ENCODE results near the gene TRAF3. TPM values are rescaled to one million over a fixed set of nuclear protein-coding genes. Genes with fewer than 3 reads are reported as not detected.

Gene TRAF3
- total and polyA plus RNA-seq, 2 experiments from 2014 or later: 6.3 to 19.7 TPM

DNA sequence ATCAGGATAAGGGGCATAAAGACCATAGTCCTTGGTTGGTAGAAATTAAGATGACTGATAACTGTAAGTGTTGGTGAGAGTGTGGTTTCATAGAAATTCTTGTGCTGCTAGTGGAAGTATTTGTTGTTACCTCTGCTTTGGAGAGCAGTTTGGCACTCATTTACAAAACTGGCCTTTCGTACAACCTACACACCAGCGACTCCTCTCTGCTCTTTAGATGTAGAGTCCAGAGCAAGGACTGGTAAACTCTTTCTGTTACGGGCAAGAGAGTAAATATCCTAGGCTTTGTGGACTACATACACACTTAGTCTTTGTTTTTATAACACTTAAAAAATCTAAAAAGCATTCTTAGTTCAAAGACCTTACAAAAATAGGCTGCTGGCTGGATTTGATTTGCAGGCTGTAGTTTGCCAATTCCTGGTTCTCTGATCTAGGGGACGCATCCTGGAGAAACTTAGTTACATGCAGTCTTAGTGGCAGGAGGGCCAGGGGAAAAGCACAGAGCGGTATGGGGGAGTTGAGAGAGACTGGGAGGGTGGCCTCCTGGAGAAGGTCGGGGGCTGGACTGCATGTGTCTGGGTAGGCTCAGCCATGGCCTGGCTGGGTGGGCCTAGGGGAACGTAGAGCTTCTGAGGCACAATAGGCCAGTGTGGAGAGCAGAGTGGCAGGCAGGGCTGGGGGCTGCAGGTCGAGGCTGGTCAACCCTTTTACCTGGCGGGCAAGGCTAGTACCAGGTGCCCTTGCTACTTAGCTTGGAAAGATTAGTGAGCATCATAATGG, 89.9 kb downstream of the TRAF3 start:
- no peak for TF ChIP-seq CTCF (IDR thresholded peaks at IDR 0.05; ENCODE audit: low read depth, low read length)
- Histone ChIP-seq H3K9me3 (ENCODE audit: low read depth) (no peaks in the 10 kb centered on the region), H3K27ac (no peak overlapping the region), H3K27me3 (no peaks in the 10 kb centered on the region), H3K36me3 (no peaks in the 10 kb centered on the region), H3K4me1 (ENCODE audit: low read depth) (peaks cover 19% of the 10 kb centered on the region), H3K4me3 (no peak overlapping the region)
- no peak for DNase-seq (ENCODE audit: low read depth in 1 of 2, low spot score in 1 of 2)

GRCh38 chr14:102867826-102868580, 90.8 kb downstream of the TRAF3 start:
- no peak overlapping the region for H3K4me3 ChIP-seq
- H3K27ac ChIP-seq: no peak overlapping the region
- no peaks in the 10 kb centered on the region for H3K27me3 ChIP-seq
- no peaks in the 10 kb centered on the region for H3K36me3 ChIP-seq
- no peak for DNase-seq (ENCODE audit: low read depth in 1 of 2, low spot score in 1 of 2)
- H3K4me1 ChIP-seq (ENCODE audit: low read depth): peaks cover 15% of the 10 kb centered on the region
- no peak for TF ChIP-seq CTCF (IDR thresholded peaks at IDR 0.05; ENCODE audit: low read depth, low read length)
- no peaks in the 10 kb centered on the region for H3K9me3 ChIP-seq (ENCODE audit: low read depth)

DNA sequence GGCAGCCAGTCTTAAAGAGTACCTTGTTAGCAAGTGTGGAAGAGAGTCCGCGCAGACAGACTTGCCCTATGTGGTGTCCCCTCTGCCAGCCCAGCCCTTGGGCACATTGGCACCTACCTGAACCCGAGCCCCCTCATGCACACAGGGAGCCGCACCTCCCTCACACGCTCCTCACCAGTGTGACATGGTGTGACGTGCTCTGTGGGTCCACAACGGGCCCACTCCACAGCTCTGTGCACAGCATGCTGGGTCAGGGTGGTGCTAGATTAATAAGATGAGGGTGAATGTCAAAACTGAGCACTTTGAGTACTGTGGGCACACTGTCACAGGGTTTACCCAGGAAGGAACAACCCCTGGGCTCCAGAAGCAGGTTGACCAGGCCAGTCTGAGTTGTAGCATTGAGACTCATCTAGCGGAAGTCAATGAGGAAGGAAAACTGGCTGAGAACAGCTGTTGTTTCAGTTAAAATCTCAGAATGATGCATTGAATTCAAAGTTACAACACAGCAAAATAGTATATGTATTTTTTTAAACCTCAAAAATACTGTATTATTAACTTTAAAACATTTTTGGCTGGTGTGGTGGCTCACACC, 91.8 kb downstream of the TRAF3 start:
- H3K27ac ChIP-seq: no peak overlapping the region
- no peak for DNase-seq (ENCODE audit: low read depth in 1 of 2, low spot score in 1 of 2)
- no peaks in the 10 kb centered on the region for H3K9me3 ChIP-seq (ENCODE audit: low read depth)
- TF ChIP-seq CTCF (IDR thresholded peaks at IDR 0.05; ENCODE audit: low read depth, low read length): no peak
- no peak overlapping the region for H3K4me3 ChIP-seq
- H3K36me3 ChIP-seq: no peaks in the 10 kb centered on the region
- peaks cover 8% of the 10 kb centered on the region for H3K4me1 ChIP-seq (ENCODE audit: low read depth)
- no peaks in the 10 kb centered on the region for H3K27me3 ChIP-seq

GRCh38 chr14:102870246-102870645, 93.0 kb downstream of the TRAF3 start:
- H3K27ac ChIP-seq: no peak overlapping the region
- no peaks in the 10 kb centered on the region for H3K27me3 ChIP-seq
- no peaks in the 10 kb centered on the region for H3K9me3 ChIP-seq (ENCODE audit: low read depth)
- no peak for DNase-seq (ENCODE audit: low read depth in 1 of 2, low spot score in 1 of 2)
- H3K4me1 ChIP-seq (ENCODE audit: low read depth): peaks cover 8% of the 10 kb centered on the region
- TF ChIP-seq CTCF (IDR thresholded peaks at IDR 0.05; ENCODE audit: low read depth, low read length): no peak
- H3K4me3 ChIP-seq: no peak overlapping the region
- no peaks in the 10 kb centered on the region for H3K36me3 ChIP-seq

DNA sequence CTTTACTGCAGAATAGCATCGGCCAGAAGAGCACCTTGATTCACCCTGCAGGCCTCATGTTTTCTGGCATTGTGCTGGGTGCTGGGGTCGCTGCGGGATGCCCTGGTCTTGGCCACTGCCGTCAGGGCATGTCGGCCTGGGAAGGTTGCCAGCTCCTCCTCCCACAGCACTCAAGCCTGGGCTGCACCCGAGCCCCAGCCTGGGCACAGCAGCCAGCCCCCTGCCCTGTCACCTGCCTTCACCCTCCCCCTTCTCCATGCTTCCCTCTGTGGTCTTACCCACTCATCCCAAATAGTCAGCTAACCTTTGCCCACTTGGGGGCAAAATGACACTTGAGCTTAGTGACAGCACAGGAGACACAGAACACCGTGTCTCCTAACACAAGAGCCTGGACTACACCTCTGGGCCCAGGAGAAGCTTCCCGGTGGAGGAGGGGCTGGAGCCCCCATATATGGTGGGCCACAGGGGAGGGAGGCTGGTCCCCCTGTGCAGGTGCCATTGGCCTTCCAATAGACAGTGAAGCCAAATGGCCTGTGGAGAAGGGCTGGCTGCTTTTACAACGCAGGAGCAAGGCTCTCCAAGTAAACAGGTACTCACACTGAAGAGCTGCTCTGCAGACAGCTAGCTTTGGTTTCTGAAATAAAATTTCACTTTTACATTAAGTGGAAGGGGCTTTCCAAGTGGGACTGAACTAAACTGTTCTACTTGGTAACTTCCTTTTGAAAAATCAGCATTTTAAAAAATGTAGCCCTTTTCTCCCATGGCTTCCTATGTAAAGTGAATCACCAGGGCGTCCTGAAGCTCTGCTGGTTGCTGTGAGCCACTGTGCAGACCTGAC, 94.0 kb downstream of the TRAF3 start:
- no peak for DNase-seq (ENCODE audit: low read depth in 1 of 2, low spot score in 1 of 2)
- TF ChIP-seq CTCF (IDR thresholded peaks at IDR 0.05; ENCODE audit: low read depth, low read length): no peak
- no peak overlapping the region for H3K27ac ChIP-seq
- no peaks in the 10 kb centered on the region for H3K27me3 ChIP-seq
- peaks cover 2% of the 10 kb centered on the region for H3K36me3 ChIP-seq
- peaks cover 8% of the 10 kb centered on the region for H3K4me1 ChIP-seq (ENCODE audit: low read depth)
- H3K9me3 ChIP-seq (ENCODE audit: low read depth): no peaks in the 10 kb centered on the region
- no peak overlapping the region for H3K4me3 ChIP-seq

Measured in cardiac muscle cell (in vitro differentiated cells and primary cell).